ENCODE measurements around the gene ANGPT4.

The ANGPT4 gene

DNA sequence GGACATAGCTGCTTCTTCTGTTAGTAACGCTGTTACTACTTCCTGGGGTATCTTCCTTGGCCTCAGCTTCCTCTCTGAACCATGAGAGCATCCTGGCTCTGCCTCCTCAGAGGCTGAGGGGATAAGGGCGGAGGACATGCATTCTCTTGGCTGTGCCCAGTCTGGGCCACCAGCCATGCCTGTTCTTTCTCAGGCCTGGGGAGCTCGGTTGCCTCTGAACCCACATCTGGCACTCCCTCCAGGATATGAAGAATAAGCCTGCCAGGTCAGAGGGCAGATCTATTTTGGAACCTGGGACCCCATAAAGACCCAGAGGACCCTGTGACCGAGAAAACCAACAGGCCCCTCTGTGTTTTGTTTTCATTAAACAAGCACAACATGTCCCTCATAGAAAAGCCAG is 6.6 kb upstream of the ANGPT4 start:
- no peak overlapping the region for H3K4me3 Mint-ChIP-seq
- H3K36me3 Mint-ChIP-seq (ENCODE audit: low read depth) = no peaks in the 10 kb centered on the region
- H3K4me1 Mint-ChIP-seq (ENCODE audit: low read depth) = no peaks in the 10 kb centered on the region
- H3K27me3 Mint-ChIP-seq = peaks cover 12% of the 10 kb centered on the region
- H3K27ac Mint-ChIP-seq = no peak overlapping the region
- H3K9me3 Mint-ChIP-seq = no peaks in the 10 kb centered on the region

DNA sequence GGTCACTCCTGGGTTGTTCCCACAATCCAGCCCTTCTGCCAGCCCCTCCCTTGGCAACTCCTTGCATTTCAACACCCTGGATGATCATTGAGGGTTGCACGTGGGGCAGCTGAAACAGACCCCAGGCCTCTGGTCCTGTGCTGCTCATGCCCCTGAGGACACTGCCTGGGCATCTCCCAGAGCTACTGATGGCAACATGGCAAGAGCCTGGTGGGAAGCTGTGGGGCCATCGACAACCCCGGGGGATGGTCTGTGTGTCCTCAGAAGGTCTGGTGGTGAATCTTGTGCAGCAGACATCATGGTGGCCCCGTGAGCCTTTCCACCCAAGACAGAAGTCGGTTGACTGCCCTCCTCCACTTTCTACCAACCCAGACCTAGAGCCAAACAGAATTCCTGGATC is 4.9 kb upstream of the ANGPT4 start:
- H3K4me1 Mint-ChIP-seq (ENCODE audit: low read depth) = no peaks in the 10 kb centered on the region
- no peaks in the 10 kb centered on the region for H3K36me3 Mint-ChIP-seq (ENCODE audit: low read depth)
- peaks cover 3% of the 10 kb centered on the region for H3K27me3 Mint-ChIP-seq
- no peaks in the 10 kb centered on the region for H3K9me3 Mint-ChIP-seq
- no peak overlapping the region for H3K27ac Mint-ChIP-seq
- H3K4me3 Mint-ChIP-seq = no peak overlapping the region

DNA sequence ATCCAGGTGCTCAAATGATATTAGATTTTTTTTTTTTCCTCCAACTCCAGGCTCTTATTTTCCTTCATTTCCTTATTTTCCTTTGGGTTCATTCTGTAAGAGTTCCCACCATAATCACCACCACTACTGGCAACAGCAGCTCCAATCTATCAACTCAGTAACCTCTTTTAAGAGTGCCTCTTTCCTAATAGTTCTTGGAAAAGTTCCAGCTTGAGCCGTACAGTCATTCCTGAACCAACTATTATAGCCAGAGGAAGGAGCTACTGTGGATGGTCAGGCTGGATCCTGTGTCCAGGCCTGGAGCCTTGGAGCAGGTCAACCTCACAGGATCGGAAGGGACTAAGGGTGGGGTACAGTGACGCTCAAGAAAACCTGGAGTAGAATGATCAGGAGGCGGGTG is 4.2 kb upstream of the ANGPT4 start:
- no peaks in the 10 kb centered on the region for H3K36me3 Mint-ChIP-seq (ENCODE audit: low read depth)

DNA sequence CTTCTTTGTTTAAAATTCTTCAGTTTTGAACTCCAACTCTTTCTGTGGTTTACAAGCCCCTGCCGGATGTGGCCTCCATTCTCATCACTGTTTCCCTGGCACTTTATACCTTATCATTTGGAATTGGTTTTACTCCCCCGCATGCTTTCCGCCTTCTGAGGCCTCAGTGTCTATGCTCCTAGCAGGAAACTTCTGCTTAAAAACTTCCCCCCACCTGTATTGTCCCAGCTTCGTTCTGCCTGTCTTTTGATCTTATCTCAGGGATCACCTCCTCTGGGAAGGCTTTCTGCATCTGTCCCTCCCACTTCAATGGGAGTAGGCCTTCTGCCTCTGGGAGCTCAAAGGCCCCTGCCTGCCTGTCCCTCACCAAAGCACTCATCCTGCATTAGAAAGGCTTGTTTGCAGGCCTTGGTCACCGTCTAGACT is 3.4 kb upstream of the ANGPT4 start:
- no peaks in the 10 kb centered on the region for H3K36me3 Mint-ChIP-seq (ENCODE audit: low read depth)
- H3K27ac Mint-ChIP-seq = no peak overlapping the region
- no peak overlapping the region for H3K4me3 Mint-ChIP-seq
- no peaks in the 10 kb centered on the region for H3K4me1 Mint-ChIP-seq (ENCODE audit: low read depth)
- no peaks in the 10 kb centered on the region for H3K27me3 Mint-ChIP-seq
- no peaks in the 10 kb centered on the region for H3K9me3 Mint-ChIP-seq

More for the DNA sequence above, 4.2 kb upstream of the ANGPT4 start:
- H3K4me3 Mint-ChIP-seq = no peak overlapping the region
- no peaks in the 10 kb centered on the region for H3K4me1 Mint-ChIP-seq (ENCODE audit: low read depth)
- no peaks in the 10 kb centered on the region for H3K9me3 Mint-ChIP-seq
- H3K27ac Mint-ChIP-seq = no peak overlapping the region
- H3K27me3 Mint-ChIP-seq = no peaks in the 10 kb centered on the region

DNA sequence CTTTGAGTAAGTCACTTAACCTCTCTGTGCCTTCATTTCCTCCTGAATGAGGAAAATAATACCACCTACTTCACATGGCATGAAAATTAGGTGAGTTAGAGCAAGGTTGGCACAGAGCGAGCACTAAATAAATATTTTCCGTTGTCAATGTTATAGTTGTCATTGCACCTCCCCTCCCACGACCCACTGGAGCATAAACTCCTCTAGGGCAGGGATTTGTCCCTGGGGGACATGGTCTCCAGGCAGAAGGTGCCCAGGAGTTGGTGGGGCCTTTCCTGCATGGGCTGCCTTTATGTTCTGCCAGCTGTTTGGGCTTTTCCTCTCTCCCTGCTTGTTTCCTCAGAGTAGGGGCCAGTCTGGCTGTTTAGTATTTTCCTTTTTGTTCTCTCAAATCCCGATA is 1.3 kb upstream of the ANGPT4 start:
- H3K4me3 Mint-ChIP-seq = no peak overlapping the region
- H3K27me3 Mint-ChIP-seq = no peaks in the 10 kb centered on the region
- H3K36me3 Mint-ChIP-seq (ENCODE audit: low read depth) = no peaks in the 10 kb centered on the region
- no peaks in the 10 kb centered on the region for H3K4me1 Mint-ChIP-seq (ENCODE audit: low read depth)
- H3K9me3 Mint-ChIP-seq = no peaks in the 10 kb centered on the region
- H3K27ac Mint-ChIP-seq = no peak overlapping the region

DNA sequence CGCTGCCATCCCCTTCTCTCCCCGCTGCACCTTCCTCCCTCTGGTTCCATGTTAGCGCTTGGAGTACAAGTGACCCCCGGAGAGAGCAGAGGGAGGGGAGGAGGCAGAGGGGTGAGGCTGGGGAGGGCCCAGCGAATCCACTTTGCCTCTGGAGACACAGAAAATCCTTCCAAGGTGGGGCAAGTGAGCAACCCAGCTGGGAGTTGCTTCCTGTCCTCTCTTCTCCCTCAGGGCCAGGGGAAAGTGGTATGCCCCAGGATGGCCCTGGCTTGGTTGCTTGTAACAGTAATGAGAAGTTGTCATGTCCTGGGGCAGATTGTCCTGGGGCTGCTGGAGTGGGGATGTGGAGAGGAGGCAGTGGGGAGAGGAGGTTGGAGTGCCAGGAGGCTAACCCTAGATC is 691 bp upstream of the ANGPT4 start:
- Mint-ChIP-seq H3K4me3 (no peak overlapping the region), H3K4me1 (ENCODE audit: low read depth) (no peaks in the 10 kb centered on the region), H3K27ac (no peak overlapping the region), H3K36me3 (ENCODE audit: low read depth) (no peaks in the 10 kb centered on the region), H3K9me3 (no peaks in the 10 kb centered on the region), H3K27me3 (no peaks in the 10 kb centered on the region)

DNA sequence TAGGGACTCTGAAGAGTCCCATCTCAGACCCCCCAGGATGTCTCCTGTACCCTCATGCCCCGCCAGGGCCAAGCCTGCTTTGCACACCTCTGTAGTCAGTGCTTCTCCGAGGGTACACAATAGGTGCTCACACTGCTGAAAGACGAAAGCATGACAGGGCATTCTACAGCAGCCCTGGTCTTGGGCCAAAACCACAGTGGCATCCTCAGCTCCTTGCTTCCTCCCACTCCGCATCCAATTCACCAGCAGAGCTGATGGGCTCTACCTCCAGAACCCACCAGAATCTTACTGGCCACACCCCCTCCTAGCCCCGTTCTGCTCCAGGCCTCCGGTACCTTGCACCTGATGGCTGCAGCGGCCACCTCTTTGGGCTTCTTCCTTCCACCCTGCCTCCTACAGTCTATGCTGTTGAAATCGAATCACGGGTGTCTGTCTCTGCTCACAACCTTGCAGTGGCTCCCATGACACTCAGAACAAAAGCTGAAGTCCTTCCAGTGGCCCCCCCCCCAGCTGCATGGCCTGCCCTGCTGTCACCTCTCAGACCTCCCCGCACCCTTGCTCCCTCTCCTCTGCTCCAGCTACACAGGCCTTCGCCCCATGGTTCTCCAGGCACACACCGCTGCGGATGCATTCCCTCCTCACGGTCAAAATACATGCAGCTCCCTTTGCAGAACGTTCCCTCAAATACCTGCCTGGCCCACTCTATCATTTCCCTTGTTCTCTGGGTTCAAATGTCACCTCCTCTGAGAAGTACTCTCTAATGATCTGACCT is 1.2 kb downstream of the ANGPT4 start:
- H3K4me3 Mint-ChIP-seq = no peak overlapping the region
- H3K27ac Mint-ChIP-seq = no peak overlapping the region
- H3K4me1 Mint-ChIP-seq (ENCODE audit: low read depth) = no peaks in the 10 kb centered on the region

DNA sequence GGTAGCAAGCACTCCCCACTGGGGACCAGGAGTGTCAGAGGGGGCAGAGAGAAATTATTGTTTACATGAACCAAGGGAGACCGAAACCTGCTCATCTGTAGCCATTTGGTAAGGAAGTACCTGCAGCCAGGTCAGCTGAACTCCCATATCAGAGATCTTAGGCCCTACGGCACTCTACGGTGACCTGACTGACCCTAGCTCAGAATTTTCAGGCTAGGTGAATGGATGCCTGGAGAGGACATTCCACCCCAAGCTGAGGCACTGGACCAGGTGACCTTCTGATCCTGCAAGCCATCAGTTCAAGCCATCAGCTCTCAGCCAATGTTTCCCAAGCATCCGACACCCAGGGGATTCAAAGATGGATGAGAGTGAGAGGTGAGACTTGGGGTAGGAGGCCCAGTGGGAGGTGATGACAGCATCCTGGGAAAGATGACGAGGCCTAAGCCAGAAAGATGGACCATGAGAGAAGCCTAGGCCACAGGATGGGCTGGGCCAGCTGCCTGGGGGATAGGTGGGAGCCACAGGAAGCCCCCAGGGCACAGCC is 2.8 kb downstream of the ANGPT4 start:
- no peaks in the 10 kb centered on the region for H3K36me3 Mint-ChIP-seq (ENCODE audit: low read depth)
- no peak overlapping the region for H3K4me3 Mint-ChIP-seq
- H3K27me3 Mint-ChIP-seq = no peaks in the 10 kb centered on the region
- no peaks in the 10 kb centered on the region for H3K9me3 Mint-ChIP-seq
- H3K27ac Mint-ChIP-seq = no peak overlapping the region
- no peaks in the 10 kb centered on the region for H3K4me1 Mint-ChIP-seq (ENCODE audit: low read depth)

More for the DNA sequence above, 1.2 kb downstream of the ANGPT4 start:
- no peaks in the 10 kb centered on the region for H3K9me3 Mint-ChIP-seq
- no peaks in the 10 kb centered on the region for H3K27me3 Mint-ChIP-seq
- H3K36me3 Mint-ChIP-seq (ENCODE audit: low read depth) = no peaks in the 10 kb centered on the region

DNA sequence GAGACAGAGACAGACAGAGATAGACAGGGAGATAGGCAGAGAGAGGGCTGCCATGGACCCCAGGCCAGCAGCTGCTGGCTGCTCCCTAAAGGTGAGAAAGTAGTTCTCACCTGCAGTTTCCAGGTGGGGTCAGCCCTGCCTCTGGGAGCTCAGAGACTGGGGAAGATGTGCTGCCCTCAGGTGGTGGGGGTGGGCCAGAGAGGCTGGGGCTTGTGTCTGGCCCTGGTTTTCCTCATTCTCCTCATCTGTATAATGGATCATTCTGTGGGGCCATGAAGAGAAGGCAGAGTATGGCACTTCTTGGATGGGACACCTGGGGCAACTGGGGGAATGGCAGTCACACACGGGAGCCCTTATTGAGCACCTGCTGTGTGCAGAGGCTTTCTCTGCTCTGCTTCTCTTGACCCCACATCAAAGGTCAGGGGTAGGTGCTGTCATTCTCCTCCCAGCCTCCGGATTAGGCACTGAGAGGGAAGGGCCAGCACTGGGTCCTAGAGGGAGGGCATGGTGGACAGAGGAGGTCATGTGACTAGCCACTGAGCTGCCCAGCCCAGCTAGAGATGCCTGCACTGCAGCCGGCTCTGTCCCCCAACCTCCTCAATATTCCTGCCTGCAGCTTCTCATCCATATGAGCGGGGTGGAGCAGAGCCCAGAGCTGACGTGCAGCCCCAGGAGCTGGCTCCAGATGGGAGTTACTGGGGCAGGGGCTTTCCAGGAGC is 4.1 kb downstream of the ANGPT4 start:
- Mint-ChIP-seq H3K36me3 (ENCODE audit: low read depth) (no peaks in the 10 kb centered on the region), H3K4me1 (ENCODE audit: low read depth) (no peaks in the 10 kb centered on the region), H3K27me3 (no peaks in the 10 kb centered on the region), H3K27ac (no peak overlapping the region), H3K4me3 (no peak overlapping the region), H3K9me3 (no peaks in the 10 kb centered on the region)

DNA sequence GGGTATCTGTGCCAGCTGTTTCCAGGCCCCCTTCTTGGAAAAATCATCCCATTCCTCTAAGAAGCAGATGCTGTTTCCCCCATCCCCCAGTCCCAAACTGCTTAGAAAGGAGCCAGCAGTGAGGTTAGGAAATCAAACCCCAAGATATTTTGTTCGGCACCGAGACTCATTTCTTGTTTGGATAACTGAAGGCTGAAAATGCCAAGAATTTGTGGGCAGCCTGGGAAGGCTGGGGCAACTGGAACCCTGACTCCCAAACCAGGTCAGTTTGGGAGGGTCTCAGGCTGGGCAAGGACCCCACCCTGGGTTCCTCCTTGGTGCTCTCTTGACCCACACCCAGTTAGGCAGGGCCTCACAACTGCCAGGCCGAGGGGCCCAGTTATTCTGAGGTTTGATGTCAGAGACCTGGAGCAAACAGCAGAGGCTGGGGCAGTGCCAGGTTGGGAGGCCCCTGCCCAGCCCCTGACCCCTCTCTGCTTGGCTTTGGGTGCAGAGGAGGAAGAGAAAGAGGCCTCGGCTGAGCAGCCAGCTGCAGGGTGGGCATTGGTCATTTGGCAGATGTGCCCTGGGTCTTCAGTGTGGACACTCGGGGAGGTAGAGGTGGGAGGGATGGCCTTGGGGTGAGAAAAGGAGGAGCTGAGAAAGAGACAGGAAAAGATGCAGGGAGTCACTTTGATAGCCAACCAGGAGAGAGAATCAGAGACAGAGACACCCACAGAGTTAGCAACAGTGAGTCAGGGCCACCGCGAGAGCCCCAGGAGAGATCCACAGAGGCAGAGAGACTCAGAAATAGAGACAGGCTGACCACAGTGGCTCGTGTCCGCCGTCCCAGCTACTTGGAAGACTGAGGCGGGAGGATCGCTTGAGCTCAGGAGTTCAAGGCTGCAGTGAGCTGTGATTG is 5.0 kb downstream of the ANGPT4 start:
- Mint-ChIP-seq H3K4me3 (no peak overlapping the region), H3K4me1 (ENCODE audit: low read depth) (no peaks in the 10 kb centered on the region), H3K36me3 (ENCODE audit: low read depth) (no peaks in the 10 kb centered on the region), H3K9me3 (no peaks in the 10 kb centered on the region), H3K27me3 (no peaks in the 10 kb centered on the region), H3K27ac (no peak overlapping the region)

DNA sequence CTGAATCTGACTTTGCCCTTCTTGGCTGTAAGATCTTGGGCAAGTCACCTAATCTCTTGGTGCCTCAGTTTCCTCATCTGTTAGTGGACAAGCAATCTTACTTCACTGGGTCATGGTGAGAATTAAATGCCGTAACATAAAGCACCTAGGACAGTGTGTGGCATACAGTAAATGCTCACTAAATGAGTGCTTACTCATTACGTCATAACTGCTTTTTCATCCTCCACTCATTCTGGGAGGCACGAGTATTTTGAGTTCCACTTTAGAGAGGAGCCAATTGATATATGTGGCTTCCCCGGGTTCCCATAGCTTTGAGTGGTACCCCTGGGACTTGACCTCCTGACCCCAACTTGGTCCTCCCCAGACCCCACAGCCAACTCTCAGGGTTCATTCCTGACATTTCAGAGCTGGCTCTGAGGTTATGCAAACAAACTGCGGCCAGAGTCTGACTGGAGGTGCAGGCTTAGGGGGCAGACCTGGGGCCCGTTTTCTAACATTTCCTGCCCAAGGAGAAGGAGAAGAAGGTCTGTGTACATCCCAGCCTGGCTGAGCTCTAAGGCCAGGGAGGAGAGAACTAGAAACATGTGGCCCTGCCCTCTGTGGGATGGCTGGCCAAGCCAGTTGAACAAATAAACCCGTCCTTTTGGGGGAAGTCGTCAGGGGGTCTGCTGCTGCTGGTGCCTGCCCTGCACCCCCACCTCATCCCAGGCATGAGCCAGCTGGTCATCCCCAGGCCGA is 5.8 kb downstream of the ANGPT4 start:
- no peak overlapping the region for H3K27ac Mint-ChIP-seq
- H3K4me3 Mint-ChIP-seq = no peak overlapping the region
- H3K36me3 Mint-ChIP-seq (ENCODE audit: low read depth) = no peaks in the 10 kb centered on the region
- no peaks in the 10 kb centered on the region for H3K4me1 Mint-ChIP-seq (ENCODE audit: low read depth)
- H3K27me3 Mint-ChIP-seq = no peaks in the 10 kb centered on the region
- H3K9me3 Mint-ChIP-seq = no peaks in the 10 kb centered on the region

DNA sequence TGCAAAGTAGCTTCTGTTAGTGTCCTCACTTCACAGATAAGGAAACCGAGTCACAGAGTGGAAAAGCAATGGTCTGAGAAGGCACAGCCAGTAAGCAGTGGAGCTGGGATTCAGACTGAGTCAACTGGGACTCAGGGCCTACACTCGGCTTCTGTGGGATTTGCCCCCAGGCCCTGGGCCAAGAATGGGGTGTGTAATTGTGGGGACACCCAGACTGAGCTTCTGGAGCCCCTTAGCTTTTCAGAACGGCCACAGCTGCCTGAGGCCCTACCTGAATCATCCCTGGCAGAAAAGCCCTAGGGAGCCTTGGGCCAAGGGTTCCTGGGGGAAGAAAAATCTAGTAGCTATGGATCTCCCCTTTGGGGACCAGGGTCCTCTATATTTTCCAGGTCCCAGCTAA is 6.5 kb downstream of the ANGPT4 start:
- Mint-ChIP-seq H3K36me3 (ENCODE audit: low read depth) (no peaks in the 10 kb centered on the region), H3K9me3 (no peaks in the 10 kb centered on the region), H3K4me3 (no peak overlapping the region), H3K4me1 (ENCODE audit: low read depth) (no peaks in the 10 kb centered on the region), H3K27ac (no peak overlapping the region), H3K27me3 (no peaks in the 10 kb centered on the region)

DNA sequence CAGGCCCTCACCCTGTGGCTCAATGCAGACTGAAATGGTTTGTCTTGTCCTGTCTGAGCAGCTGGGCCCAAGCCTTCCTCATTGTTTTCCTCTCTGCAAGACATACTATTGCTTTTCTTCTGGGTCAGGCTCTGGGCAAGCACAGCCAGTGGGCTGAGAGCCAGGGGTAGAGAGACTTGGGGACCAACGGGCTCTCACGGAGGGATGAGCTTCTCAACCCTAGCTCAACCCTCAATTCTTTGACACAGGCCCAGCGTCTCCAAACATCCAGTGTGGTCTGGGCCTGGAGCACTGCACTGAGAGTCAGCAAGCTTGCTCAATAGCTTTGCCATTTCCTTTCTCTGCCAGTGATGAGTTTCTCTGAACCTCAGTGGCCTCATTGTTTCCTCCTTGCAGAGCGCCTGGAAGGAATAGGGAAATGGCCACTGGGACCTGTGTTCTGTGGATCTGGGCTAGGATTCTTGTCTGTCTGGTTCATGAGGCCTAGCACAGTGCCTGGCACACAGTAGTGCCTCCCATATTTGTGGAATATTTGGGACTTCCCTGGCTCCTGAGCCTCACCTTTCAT is 9.3 kb downstream of the ANGPT4 start:
- no peak overlapping the region for H3K27ac Mint-ChIP-seq
- no peaks in the 10 kb centered on the region for H3K4me1 Mint-ChIP-seq (ENCODE audit: low read depth)
- no peak overlapping the region for H3K4me3 Mint-ChIP-seq
- no peaks in the 10 kb centered on the region for H3K36me3 Mint-ChIP-seq (ENCODE audit: low read depth)
- H3K27me3 Mint-ChIP-seq = no peaks in the 10 kb centered on the region
- no peaks in the 10 kb centered on the region for H3K9me3 Mint-ChIP-seq

DNA sequence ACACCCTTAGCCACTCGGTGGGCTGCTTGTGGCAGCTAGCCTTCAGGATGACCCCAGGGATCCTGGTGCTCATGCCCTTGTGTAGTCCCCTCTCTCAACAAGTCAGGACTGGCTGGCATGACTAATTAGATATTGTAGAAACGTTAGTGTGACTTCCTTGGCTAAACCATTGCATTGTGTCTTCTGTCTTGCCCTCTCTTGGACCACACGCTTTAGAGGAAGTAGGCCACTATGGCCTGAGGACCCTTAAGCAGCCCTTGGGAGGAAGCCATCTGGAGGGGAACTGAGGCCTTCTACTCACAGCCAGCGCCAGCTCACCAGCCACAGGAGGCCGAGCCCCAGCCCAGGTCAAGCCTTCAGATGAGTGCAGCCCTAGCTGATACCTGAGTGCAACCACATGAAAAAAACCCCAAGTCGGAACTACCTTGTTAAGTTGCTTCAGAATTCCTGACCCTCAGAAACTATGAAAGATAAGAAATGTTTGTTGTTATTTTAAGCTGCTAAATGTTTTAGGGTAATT is 10.1 kb downstream of the ANGPT4 start:
- Mint-ChIP-seq H3K4me1 (ENCODE audit: low read depth) (no peaks in the 10 kb centered on the region), H3K27ac (no peak overlapping the region), H3K36me3 (ENCODE audit: low read depth) (no peaks in the 10 kb centered on the region), H3K4me3 (no peak overlapping the region), H3K9me3 (no peaks in the 10 kb centered on the region), H3K27me3 (peaks cover 4% of the 10 kb centered on the region)

Data from stimulated activated naive CD8-positive, alpha-beta T cell treated with anti-CD3 and anti-CD28 coated beads, Interleukin-15, Interleukin-2, amounts not matched to agents 100 ng/mL and 50 ng/mL, for 24 hours (primary cell).